RWPE2 (cell line): ENCODE results near the gene FOXL1.
A peak's percentile ranks its signal among the peaks of the same experiment; 100 is the strongest.

ENCODE experiments used
- ATAC-seq: fragments of 200-7000 bp; cut with Tn5 transposase; 3 replicates; pipeline ENCODE4 v1.9.1; 2021; ENCODE audit warnings: low read depth
- DNase-seq: peaks from one replicate; pipeline ENCODE4 v3.0.0-alpha.2; 2020; ENCODE audit warnings: low spot score
- H3K27ac ChIP-seq: fragments of 450-650 bp; 2 replicates; pipeline ENCODE4 v1.5.1; 2017; ENCODE audit warnings: mild to moderate bottlenecking; ENCODE audit not compliant: poor library complexity, severe bottlenecking
- H3K27me3 ChIP-seq: fragments of 250-450 bp; sonication (Bioruptor Pico); 2 replicates; pipeline ENCODE4 v1.5.1; 2021; ENCODE audit warnings: mild to moderate bottlenecking, moderate library complexity; ENCODE audit not compliant: insufficient read depth, poor library complexity, severe bottlenecking
- H3K36me3 ChIP-seq: fragments of 250-450 bp; sonication (Bioruptor Pico); 2 replicates; pipeline ENCODE4 v1.5.1; 2020; ENCODE audit warnings: low read depth, mild to moderate bottlenecking, moderate library complexity
- H3K4me1 ChIP-seq: fragments of 250-450 bp; sonication (Bioruptor Pico); 2 replicates; pipeline ENCODE4 v1.5.1; 2021; ENCODE audit warnings: mild to moderate bottlenecking, moderate library complexity; ENCODE audit not compliant: insufficient read depth, poor library complexity, severe bottlenecking
- H3K4me3 ChIP-seq: fragments of 250-450 bp; sonication (Bioruptor Pico); 2 replicates; pipeline ENCODE4 v1.5.1; 2021; ENCODE audit warnings: mild to moderate bottlenecking, moderate library complexity; ENCODE audit not compliant: severe bottlenecking
- H3K9me3 ChIP-seq: fragments of 250-450 bp; sonication (Bioruptor Pico); 2 replicates; pipeline ENCODE4 v1.5.1; 2021; ENCODE audit warnings: mild to moderate bottlenecking, moderate library complexity; ENCODE audit not compliant: severe bottlenecking
- TF ChIP-seq, protein P1 (sequence below): fragments of 450-650 bp; IDR thresholded peaks from one replicate; pipeline ENCODE4 v1.5.1; 2017; ENCODE audit warnings: mild to moderate bottlenecking, moderate library complexity; ENCODE audit not compliant: poor library complexity, severe bottlenecking

Gene FOXL1

DNA sequence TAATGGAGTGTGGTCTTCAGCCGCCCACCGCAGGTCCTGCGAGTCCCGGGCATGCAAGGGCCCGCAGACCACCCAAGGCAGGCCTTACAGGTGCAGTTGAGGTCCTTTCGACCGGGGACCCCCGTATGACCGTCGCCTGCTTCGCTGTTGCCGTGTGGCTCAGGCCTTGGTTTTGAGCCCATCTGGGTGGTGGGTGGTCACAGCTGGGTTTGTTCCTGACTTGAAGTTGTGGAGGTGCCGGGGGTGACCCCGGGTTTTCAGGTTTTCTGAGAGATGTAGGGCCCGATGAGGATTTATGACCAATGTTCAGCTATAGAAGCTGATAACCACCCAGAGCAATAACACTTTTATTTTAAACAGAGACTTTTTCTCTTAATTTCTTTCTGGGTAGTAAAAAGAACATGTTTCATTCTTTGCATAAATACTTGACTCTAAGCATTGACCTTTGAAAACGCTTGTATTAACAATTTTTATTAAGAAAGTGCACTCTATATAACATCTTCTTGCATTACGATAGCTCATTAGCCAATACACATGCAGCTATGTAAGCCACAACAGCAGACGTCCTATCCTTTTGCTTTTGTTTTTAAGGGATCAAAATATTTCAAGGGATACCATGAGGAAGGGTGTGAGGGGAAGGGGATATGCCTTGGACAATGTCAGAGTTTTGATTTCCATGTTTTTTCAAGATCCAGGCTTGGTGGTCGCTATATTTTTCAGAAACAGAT, 1.9 kb downstream of the FOXL1 start:
- Histone ChIP-seq H3K27me3 (no peaks in the 10 kb centered on the region), H3K27ac (no peak overlapping the region), H3K36me3 (no peaks in the 10 kb centered on the region), H3K9me3 (no peaks in the 10 kb centered on the region), H3K4me1 (peaks cover 16% of the 10 kb centered on the region), H3K4me3 (peak overlapping the region; percentile 32)
- TF ChIP-seq, protein P1, sequence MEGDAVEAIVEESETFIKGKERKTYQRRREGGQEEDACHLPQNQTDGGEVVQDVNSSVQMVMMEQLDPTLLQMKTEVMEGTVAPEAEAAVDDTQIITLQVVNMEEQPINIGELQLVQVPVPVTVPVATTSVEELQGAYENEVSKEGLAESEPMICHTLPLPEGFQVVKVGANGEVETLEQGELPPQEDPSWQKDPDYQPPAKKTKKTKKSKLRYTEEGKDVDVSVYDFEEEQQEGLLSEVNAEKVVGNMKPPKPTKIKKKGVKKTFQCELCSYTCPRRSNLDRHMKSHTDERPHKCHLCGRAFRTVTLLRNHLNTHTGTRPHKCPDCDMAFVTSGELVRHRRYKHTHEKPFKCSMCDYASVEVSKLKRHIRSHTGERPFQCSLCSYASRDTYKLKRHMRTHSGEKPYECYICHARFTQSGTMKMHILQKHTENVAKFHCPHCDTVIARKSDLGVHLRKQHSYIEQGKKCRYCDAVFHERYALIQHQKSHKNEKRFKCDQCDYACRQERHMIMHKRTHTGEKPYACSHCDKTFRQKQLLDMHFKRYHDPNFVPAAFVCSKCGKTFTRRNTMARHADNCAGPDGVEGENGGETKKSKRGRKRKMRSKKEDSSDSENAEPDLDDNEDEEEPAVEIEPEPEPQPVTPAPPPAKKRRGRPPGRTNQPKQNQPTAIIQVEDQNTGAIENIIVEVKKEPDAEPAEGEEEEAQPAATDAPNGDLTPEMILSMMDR = no peak
- ATAC-seq = no peak
- no peak for DNase-seq

DNA sequence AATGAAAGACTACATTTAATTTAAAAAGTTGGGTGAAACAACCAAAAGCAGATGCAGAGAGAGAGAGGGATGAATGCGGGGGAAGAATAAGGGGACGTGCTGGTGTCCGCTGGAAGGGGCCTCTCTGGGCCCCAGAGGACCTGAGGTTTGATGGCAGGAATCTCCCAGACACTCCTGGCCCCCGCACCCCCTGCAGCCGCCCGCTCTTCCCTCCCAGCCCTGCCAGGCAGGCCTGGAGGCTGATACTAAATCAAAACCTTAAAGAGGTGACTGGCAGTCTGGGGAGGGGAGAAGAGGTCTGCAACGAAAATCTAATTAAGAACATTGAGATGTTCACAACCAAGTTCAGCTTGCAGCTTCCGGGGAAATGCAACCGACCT, 2.4 kb downstream of the FOXL1 start:
- ATAC-seq (no peak), DNase-seq (no peak)

DNA sequence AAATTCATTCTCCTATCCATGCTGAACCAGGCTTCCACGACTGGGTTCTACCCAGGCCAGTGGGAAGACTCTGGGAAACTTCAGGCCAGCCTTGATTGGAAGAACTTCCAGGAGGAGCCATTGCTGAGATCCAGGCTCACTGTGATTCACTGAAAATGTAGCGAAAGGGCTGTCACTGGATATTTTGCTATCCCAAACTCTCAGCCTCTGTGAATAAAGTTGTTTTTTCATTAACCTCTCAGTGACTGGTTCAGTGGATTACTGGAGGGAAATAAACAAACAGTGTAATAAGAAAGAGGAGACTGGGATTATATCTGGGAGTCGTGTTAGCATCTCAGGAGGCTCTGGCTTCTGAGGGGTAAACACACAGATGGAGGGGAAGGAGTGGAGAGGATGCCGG, 3.1 kb downstream of the FOXL1 start:
- ATAC-seq = no peak
- Histone ChIP-seq H3K4me1 (peaks cover 20% of the 10 kb centered on the region), H3K27ac (no peak overlapping the region), H3K4me3 (no peak overlapping the region), H3K9me3 (no peaks in the 10 kb centered on the region), H3K36me3 (no peaks in the 10 kb centered on the region), H3K27me3 (no peaks in the 10 kb centered on the region)
- no peak for DNase-seq
- TF ChIP-seq, protein P1 = no peak

More for the DNA sequence above, 2.4 kb downstream of the FOXL1 start:
- H3K9me3 ChIP-seq = no peaks in the 10 kb centered on the region
- H3K27ac ChIP-seq = no peak overlapping the region
- H3K36me3 ChIP-seq = no peaks in the 10 kb centered on the region
- H3K27me3 ChIP-seq = no peaks in the 10 kb centered on the region
- TF ChIP-seq, protein P1 = no peak
- no peak overlapping the region for H3K4me3 ChIP-seq
- H3K4me1 ChIP-seq = peaks cover 16% of the 10 kb centered on the region

DNA sequence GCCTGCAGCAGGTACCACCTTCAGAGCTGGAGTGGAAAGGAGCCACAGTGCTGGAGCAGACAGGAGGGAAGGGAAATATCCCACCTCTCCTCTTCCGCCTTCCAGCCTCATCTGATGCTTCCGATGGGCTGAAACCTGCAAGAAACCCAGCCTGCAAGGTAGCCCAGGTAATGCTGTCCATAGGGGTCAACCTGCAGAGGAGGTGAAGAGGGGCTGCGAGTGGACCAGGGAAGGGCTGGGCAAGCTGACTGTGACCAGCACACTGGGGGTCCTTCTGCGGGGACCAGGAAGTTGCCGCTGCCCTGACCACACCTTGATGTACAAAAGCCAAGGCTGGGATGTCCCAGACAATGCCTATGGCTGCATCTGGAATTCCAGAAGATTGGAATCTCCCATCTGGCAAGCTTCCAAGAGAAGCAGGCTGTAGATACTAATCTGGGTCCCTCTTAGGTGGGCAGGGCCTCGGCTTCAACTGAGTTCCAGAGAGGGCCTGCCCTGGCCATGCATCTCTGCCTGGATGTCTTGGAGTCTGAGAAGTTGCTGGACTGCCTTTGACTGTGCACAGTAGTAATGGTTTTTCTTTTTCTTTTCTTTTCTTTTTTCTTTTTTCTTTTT, 5.8 kb downstream of the FOXL1 start:
- Histone ChIP-seq H3K27me3 (no peaks in the 10 kb centered on the region), H3K4me1 (peaks cover 9% of the 10 kb centered on the region), H3K36me3 (no peaks in the 10 kb centered on the region), H3K4me3 (no peak overlapping the region), H3K27ac (no peak overlapping the region), H3K9me3 (no peaks in the 10 kb centered on the region)
- ATAC-seq = peak; percentile 18; the same call in 1 of the 3 replicates
- TF ChIP-seq, protein P1 = no peak
- no peak for DNase-seq
